ENCODE results near the gene RFC1. TPM values are rescaled to one million over a fixed set of nuclear protein-coding genes. Genes with fewer than 3 reads are reported as not detected.

The RFC1 gene
- total RNA-seq, 1 experiment from 2014 or later: 56.8 TPM

GRCh38 chr4:39330353-39330752 lies 35.8 kb downstream of the RFC1 start:
- no peak overlapping the region for H3K9ac ChIP-seq (ENCODE audit: extremely low read depth, insufficient read length, low read length)
- no peak overlapping the region for H3K18ac ChIP-seq (ENCODE audit: insufficient read length, low read depth, low read length)
- no peak overlapping the region for H3K4me2 ChIP-seq (ENCODE audit: insufficient read depth, insufficient read length, low read length)
- no peaks in the 10 kb centered on the region for H3K27me3 Mint-ChIP-seq (ENCODE audit: low read depth)
- H3K4me1 Mint-ChIP-seq: no peaks in the 10 kb centered on the region
- no peak overlapping the region for H3K56ac ChIP-seq (ENCODE audit: insufficient read length, low read depth, low read length)
- no peaks in the 10 kb centered on the region; the same call in 1 of the 2 replicates for H3K79me2 ChIP-seq (ENCODE audit: insufficient read depth, low read length)
- H4K5ac ChIP-seq (ENCODE audit: insufficient read length, low read depth, low read length): no peak overlapping the region
- H3K4me3 Mint-ChIP-seq: no peak overlapping the region
- H3K27ac ChIP-seq (ENCODE audit: insufficient read length, low read depth, low read length): no peak overlapping the region
- no peak overlapping the region for H2AFZ ChIP-seq (ENCODE audit: low read length)
- H2BK12ac ChIP-seq (ENCODE audit: insufficient read length, low read depth, low read length): no peak overlapping the region
- H3K9me3 Mint-ChIP-seq: no peaks in the 10 kb centered on the region
- H3K9me3 ChIP-seq (ENCODE audit: control insufficient read depth, low read depth, low read length): no peaks in the 10 kb centered on the region
- H3K27me3 ChIP-seq (ENCODE audit: insufficient read depth, low read length): no peaks in the 10 kb centered on the region
- H2BK20ac ChIP-seq (ENCODE audit: low read depth, low read length, poor library complexity, severe bottlenecking): no peak overlapping the region
- DNase-seq: no peak
- no peak overlapping the region for H2BK15ac ChIP-seq (ENCODE audit: low read depth, low read length)
- H3K27ac Mint-ChIP-seq: peak overlapping the region in 2 of 3 experiments; percentile 66 to 87; a peak in 3 of 7 replicates
- WGBS (ENCODE audit: extremely low coverage, insufficient read length, low lambda C conversion rate): no CpG with 5 or more reads among the region's 1 CpG
- H3T11ph ChIP-seq (ENCODE audit: low read length): no peak overlapping the region
- no peaks in the 10 kb centered on the region for H4K20me1 ChIP-seq (ENCODE audit: control insufficient read depth, insufficient read depth, insufficient read length)
- H2BK120ac ChIP-seq (ENCODE audit: low read depth, low read length, poor library complexity, severe bottlenecking): no peak overlapping the region
- H3K36me3 Mint-ChIP-seq (ENCODE audit: insufficient read depth in 1 of 3, low read depth in 3 of 3): peaks cover 5 to 19% (median 11%) of the 10 kb centered on the region in 3 experiments; a peak in 6 of 7 replicates
- peaks cover 4% of the 10 kb centered on the region for H3K79me1 ChIP-seq (ENCODE audit: insufficient read depth, low read depth, low read length, poor library complexity, severe bottlenecking)
- H3K4ac ChIP-seq (ENCODE audit: low read depth, low read length): no peak overlapping the region
- no peak overlapping the region for H4K8ac ChIP-seq (replicated peaks; ENCODE audit: insufficient read length, low read depth, low read length)
- H3K23ac ChIP-seq (ENCODE audit: insufficient read length, low read depth, low read length): no peak overlapping the region
- no peak overlapping the region for H2AK5ac ChIP-seq (ENCODE audit: insufficient read length, low read length)
- no peak overlapping the region for H4K91ac ChIP-seq (ENCODE audit: insufficient read length, low read depth, low read length)
- no peaks in the 10 kb centered on the region for H3K4me1 ChIP-seq (ENCODE audit: insufficient read depth, low read length)
- no peak for TF ChIP-seq CTCF (conservative IDR thresholded peaks at IDR 0.05)
- H3K23me2 ChIP-seq (ENCODE audit: insufficient read length, low read depth, low read length, poor library complexity, severe bottlenecking): no peaks in the 10 kb centered on the region
- no peak overlapping the region for H3K14ac ChIP-seq (ENCODE audit: insufficient read depth, low read length)
- H2BK5ac ChIP-seq (ENCODE audit: insufficient read length, low read length): no peak overlapping the region
